Endothelial cell of umbilical vein (primary cell): Measurements from ENCODE around the gene AMHR2.

ENCODE experiments used
- EZH2 ChIP-seq: IDR thresholded peaks from 2 replicates; pipeline ENCODE4 v1.6.1; 2012; ENCODE audit warnings: borderline replicate concordance, low read depth, mild to moderate bottlenecking, moderate library complexity, low read length, inconsistent platforms; ENCODE audit not compliant: severe bottlenecking
- FOS ChIP-seq: IDR thresholded peaks from 2 replicates; pipeline ENCODE4 v1.6.1; 2011; ENCODE audit warnings: mild to moderate bottlenecking, low read length, moderate library complexity, borderline replicate concordance; ENCODE audit not compliant: insufficient read depth
- GATA2 ChIP-seq: IDR thresholded peaks from 2 replicates; pipeline ENCODE4 v1.7.0; 2011; ENCODE audit warnings: low read depth, mild to moderate bottlenecking, moderate library complexity, mixed read lengths, low read length; ENCODE audit not compliant: insufficient read length, insufficient read depth
- JUN ChIP-seq: IDR thresholded peaks from 2 replicates; pipeline ENCODE4 v1.6.1; 2011; ENCODE audit warnings: borderline replicate concordance, low read depth; ENCODE audit not compliant: insufficient read length, insufficient read depth
- MYC ChIP-seq: IDR thresholded peaks from one replicate; pipeline ENCODE4 v1.6.1; 2011; ENCODE audit warnings: mild to moderate bottlenecking, low read depth, low read length
- POLR2A ChIP-seq: IDR thresholded peaks from 2 replicates; pipeline ENCODE4 v1.6.1; 2012; ENCODE audit warnings: low read depth, mild to moderate bottlenecking, control low read depth, low read length
- POLR2AphosphoS5 ChIP-seq: IDR thresholded peaks from 2 replicates; pipeline ENCODE4 v1.6.1; 2012; ENCODE audit warnings: low read depth, mild to moderate bottlenecking, control low read depth, low read length, moderate library complexity; ENCODE audit not compliant: insufficient read depth
- TF ChIP-seq, protein P1 (sequence below): IDR thresholded peaks from 2 replicates; pipeline ENCODE4 v1.6.1; 2011; ENCODE audit not compliant: insufficient read depth, insufficient read length
- TF ChIP-seq, protein P2 (sequence below), 2 donors: IDR thresholded peaks; 1 replicate in 1 of 2; 2 replicates in 1 of 2; pipeline ENCODE4 v1.5.1; 2011; ENCODE audit warnings: low read length in 2 of 2, mild to moderate bottlenecking in 2 of 2, moderate library complexity in 2 of 2, control low read depth in 1 of 2, inconsistent platforms in 1 of 2, low read depth in 1 of 2; ENCODE audit not compliant: insufficient read depth in 1 of 2; ENCODE audit errors: extremely low read depth in 1 of 2

GRCh38 chr12:53399896-53400295 lies 23.8 kb upstream of the AMHR2 start:
- TF ChIP-seq, protein P1, sequence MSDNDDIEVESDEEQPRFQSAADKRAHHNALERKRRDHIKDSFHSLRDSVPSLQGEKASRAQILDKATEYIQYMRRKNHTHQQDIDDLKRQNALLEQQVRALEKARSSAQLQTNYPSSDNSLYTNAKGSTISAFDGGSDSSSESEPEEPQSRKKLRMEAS = no peak
- TF ChIP-seq, protein P2, sequence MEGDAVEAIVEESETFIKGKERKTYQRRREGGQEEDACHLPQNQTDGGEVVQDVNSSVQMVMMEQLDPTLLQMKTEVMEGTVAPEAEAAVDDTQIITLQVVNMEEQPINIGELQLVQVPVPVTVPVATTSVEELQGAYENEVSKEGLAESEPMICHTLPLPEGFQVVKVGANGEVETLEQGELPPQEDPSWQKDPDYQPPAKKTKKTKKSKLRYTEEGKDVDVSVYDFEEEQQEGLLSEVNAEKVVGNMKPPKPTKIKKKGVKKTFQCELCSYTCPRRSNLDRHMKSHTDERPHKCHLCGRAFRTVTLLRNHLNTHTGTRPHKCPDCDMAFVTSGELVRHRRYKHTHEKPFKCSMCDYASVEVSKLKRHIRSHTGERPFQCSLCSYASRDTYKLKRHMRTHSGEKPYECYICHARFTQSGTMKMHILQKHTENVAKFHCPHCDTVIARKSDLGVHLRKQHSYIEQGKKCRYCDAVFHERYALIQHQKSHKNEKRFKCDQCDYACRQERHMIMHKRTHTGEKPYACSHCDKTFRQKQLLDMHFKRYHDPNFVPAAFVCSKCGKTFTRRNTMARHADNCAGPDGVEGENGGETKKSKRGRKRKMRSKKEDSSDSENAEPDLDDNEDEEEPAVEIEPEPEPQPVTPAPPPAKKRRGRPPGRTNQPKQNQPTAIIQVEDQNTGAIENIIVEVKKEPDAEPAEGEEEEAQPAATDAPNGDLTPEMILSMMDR (IDR thresholded peaks at IDR 0.05; ENCODE audit: extremely low read depth in 1 of 2, insufficient read depth in 1 of 2, low read depth in 1 of 2, low read length in 2 of 2) = no peak
- TF ChIP-seq MYC (no peak), EZH2 (no peak), POLR2A (no peak), POLR2AphosphoS5 (no peak), FOS (no peak), GATA2 (no peak), JUN (no peak)
